AG10803 (cell line): ENCODE results near the gene TSPAN3.

Experiments used
- DNase-seq: peaks from one replicate; pipeline ENCODE4 v3.0.0; 2010; ENCODE audit warnings: low read depth
- H3K4me3 ChIP-seq: 2 replicates; pipeline ENCODE4 v1.5.1; 2011; ENCODE audit warnings: mild to moderate bottlenecking, low read length, control low read depth
- TF ChIP-seq, protein P1 (sequence below): conservative IDR thresholded peaks from 2 replicates; pipeline ENCODE4 v1.5.1; 2011; ENCODE audit warnings: mild to moderate bottlenecking, low read length, control low read depth, inconsistent platforms

TSPAN3 gene

DNA sequence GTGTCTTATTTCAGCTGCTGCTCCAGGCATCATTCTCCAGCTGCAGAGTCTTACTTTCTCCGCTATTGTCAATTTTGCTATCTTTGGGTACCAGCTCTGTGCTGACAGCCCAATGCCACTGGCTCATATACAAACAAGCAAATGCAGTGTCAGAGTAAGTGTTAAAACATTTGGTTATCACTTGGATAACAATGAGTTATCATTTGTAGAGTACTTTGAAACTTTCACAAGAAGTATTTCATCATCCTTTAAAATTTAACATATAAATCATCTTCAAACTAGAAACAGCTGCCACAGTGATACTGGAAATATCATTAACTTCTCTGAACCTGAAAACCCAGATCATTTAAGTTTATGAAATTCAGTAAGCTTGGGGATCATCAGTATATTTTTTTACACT lies 13.8 kb downstream of the TSPAN3 start:
- TF ChIP-seq, protein P1, sequence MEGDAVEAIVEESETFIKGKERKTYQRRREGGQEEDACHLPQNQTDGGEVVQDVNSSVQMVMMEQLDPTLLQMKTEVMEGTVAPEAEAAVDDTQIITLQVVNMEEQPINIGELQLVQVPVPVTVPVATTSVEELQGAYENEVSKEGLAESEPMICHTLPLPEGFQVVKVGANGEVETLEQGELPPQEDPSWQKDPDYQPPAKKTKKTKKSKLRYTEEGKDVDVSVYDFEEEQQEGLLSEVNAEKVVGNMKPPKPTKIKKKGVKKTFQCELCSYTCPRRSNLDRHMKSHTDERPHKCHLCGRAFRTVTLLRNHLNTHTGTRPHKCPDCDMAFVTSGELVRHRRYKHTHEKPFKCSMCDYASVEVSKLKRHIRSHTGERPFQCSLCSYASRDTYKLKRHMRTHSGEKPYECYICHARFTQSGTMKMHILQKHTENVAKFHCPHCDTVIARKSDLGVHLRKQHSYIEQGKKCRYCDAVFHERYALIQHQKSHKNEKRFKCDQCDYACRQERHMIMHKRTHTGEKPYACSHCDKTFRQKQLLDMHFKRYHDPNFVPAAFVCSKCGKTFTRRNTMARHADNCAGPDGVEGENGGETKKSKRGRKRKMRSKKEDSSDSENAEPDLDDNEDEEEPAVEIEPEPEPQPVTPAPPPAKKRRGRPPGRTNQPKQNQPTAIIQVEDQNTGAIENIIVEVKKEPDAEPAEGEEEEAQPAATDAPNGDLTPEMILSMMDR, result no peak
- no peak overlapping the region for H3K4me3 ChIP-seq
- DNase-seq, result peak; percentile 11

DNA sequence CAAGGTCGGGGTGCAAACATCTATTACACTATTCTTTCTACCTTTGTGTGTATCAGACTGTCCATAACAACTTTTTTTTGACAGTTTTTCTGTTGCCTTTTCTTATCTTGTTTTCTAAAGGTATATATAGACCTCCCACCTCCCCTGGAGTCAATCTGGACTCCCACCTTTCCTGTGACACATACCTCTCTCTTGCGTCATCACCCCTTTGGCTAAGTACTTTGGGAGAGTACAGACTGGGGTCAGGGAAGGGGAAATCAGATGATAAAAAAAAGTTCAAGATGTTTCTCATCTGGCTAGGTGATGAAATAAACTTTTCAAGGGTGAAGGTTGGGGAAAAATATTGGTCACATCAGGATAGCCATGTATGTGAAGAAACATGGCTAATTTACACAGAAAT lies 17.2 kb downstream of the TSPAN3 start:
- DNase-seq, result peak; percentile 12
- H3K4me3 ChIP-seq, result no peak overlapping the region
- TF ChIP-seq, protein P1, result no peak

DNA sequence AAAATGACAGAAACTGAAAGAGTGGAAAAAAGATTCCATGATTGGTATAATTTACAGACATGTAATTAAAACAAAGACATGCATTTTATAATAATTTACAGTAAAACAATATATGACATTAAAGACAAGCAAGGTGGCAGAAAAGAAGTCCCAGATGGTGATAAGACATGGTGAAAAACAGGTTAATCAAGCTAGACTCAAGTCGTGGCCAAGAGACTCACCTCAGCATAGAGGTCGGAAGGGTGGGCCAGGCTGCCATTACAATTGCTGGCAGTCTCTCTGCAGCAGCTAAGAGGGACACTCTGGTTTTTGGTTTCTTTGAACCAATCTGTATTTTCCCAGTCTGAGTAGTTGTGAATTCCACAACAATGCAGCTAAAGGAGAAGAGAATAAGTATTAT lies 18.4 kb downstream of the TSPAN3 start:
- TF ChIP-seq, protein P1, result no peak
- no peak for DNase-seq
- H3K4me3 ChIP-seq, result no peak overlapping the region

DNA sequence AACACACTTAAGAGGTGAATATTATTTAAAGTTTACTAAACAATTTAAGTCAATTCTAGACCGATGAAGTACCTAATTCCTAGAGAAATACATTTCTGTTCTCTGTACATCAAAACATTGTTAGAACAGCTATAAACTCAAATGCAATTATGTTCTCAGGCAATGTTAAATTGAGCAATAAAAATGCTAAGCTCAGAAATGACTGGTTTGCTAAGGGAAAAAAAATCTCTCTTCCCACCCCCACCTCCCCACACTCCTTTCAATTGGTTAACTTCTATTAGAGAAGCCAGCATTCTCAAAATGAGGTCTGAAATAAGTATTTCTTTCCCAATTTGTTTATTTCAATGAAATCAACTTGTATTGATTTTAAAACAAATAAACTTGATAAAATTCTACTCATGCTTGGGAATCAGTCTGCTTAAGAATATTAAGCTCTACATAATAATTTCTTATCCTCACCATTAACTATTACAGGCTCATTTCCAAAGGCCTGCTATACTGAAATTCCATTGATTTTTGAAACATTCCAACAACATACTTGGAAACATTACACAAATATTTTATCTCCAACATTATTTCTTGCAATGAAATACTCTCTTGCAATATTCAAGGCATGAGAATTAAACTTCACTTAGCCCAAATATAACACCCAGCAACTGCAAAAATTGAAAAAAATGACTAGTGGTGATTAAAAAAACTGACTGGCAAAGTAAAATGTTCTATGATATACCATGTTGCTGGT lies 22.6 kb downstream of the TSPAN3 start:
- peak; percentile 77 for DNase-seq
- H3K4me3 ChIP-seq, result no peak overlapping the region
- TF ChIP-seq, protein P1, result no peak

DNA sequence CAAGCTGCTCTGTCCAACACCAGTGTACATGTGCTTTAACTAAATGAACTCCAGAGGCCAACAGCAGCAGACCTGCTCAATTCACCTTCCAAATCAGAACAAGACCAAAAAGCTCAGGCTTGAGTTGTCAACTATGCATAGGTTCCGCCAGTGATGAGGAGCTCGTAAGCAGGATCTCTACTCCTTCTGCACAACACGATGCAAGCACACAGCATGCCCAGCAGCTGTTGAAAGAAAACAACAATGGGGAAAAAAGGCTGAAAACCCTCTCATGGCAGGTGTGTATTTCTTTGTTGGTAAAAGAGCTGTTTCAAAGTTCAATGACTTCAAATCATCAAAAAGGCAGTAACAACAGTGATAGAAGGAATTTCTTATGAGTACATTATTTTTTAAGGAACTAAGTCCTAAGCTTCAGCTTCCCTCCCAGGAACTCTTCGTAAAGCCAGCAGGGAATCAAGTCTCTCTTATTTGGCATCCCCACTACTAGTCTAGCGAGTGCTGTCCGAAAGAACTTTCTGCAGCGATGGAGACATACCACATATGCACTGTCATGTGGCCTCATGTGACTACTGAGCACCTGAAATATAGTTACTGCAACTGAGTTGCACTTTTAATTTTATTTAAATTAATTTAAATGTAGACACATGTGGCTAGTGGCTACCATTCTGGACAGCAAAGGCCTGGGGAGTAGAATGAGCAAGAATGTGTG lies 24.1 kb downstream of the TSPAN3 start:
- DNase-seq, result no peak
- no peak overlapping the region for H3K4me3 ChIP-seq
- TF ChIP-seq, protein P1, result no peak

DNA sequence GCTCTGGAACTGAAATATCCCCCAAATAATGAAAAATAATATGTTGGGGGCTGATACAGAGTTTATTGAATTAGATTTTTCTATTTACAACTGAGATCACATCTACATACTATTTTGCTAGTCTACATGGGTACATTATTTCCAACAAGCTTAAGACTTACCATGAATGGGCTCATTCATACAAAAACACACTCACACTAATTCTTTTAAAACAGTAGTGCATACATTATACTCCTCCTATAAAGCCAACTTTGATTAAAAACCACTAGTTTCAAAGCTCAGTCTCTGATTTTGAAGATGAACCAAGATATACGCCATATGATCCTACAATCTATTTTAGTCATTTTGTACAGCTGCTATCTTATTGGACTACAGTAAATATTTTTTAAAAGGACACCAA lies 24.9 kb downstream of the TSPAN3 start:
- TF ChIP-seq, protein P1, result no peak
- no peak overlapping the region for H3K4me3 ChIP-seq

More for the DNA sequence above, 24.9 kb downstream of the TSPAN3 start:
- no peak for DNase-seq
